ENCODE measurements around the gene MYO7B. TPM values are rescaled to one million over a fixed set of nuclear protein-coding genes. Genes with fewer than 3 reads are reported as not detected.

MYO7B gene
- total RNA-seq, 1 donor from 2014 or later = 1.7 TPM

DNA sequence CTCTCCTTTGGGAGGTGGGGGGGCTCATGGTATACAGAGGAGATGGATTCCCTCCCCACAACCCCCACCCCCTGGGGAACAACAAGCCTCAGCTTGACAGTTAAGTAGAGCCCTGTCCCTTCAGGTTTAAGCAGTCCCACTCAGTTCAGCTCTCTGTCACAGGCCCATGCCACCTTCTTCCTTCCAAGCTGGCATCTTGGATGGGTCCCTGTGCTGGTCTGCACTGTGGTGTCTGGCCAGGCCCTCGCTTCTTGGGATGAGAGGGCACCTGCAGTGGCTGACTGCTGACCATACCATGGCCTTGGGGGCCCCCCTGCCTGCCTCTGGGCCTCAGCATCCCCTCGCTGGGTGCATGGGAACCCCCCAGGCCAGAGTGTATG lies 90.1 kb downstream of the MYO7B start:
- Mint-ChIP-seq H3K36me3 (no peaks in the 10 kb centered on the region), H3K4me3 (no peak overlapping the region), H3K9me3 (no peaks in the 10 kb centered on the region), H3K27me3 (peaks cover 3% of the 10 kb centered on the region), H3K4me1 (ENCODE audit: unreplicated experiment) (no peaks in the 10 kb centered on the region), H3K27ac (no peak overlapping the region)
- TF ChIP-seq, protein P1, sequence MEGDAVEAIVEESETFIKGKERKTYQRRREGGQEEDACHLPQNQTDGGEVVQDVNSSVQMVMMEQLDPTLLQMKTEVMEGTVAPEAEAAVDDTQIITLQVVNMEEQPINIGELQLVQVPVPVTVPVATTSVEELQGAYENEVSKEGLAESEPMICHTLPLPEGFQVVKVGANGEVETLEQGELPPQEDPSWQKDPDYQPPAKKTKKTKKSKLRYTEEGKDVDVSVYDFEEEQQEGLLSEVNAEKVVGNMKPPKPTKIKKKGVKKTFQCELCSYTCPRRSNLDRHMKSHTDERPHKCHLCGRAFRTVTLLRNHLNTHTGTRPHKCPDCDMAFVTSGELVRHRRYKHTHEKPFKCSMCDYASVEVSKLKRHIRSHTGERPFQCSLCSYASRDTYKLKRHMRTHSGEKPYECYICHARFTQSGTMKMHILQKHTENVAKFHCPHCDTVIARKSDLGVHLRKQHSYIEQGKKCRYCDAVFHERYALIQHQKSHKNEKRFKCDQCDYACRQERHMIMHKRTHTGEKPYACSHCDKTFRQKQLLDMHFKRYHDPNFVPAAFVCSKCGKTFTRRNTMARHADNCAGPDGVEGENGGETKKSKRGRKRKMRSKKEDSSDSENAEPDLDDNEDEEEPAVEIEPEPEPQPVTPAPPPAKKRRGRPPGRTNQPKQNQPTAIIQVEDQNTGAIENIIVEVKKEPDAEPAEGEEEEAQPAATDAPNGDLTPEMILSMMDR (conservative IDR thresholded peaks at IDR 0.05) = no peak
- no peak for DNase-seq (ENCODE audit: extremely low spot score, unreplicated experiment)

DNA sequence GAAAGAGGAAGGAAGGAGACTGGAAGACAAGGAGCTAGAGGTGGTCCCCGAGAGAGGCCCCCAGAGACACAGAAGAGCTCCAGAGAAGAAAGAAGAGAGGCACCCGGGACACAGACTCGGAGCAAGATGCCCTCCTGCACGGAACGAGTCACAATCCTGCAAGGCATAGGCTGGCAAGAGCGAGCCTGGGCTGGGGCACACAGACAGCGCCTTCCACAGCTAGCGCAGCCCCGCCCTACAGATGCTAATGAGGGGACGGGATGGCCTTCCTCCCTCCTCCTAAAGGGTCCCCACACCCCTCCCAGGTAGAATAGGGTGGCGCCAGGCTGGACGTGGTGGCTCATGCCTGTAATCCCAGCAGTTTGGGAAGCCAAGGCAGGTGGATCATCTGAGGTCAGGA lies 90.7 kb downstream of the MYO7B start:
- H3K4me3 Mint-ChIP-seq = no peak overlapping the region
- H3K27ac Mint-ChIP-seq = no peak overlapping the region
- DNase-seq (ENCODE audit: extremely low spot score, unreplicated experiment) = no peak
- H3K36me3 Mint-ChIP-seq = no peaks in the 10 kb centered on the region
- TF ChIP-seq, protein P1 (conservative IDR thresholded peaks at IDR 0.05) = no peak
- peaks cover 3% of the 10 kb centered on the region for H3K27me3 Mint-ChIP-seq
- H3K4me1 Mint-ChIP-seq (ENCODE audit: unreplicated experiment) = no peaks in the 10 kb centered on the region
- H3K9me3 Mint-ChIP-seq = no peaks in the 10 kb centered on the region

DNA sequence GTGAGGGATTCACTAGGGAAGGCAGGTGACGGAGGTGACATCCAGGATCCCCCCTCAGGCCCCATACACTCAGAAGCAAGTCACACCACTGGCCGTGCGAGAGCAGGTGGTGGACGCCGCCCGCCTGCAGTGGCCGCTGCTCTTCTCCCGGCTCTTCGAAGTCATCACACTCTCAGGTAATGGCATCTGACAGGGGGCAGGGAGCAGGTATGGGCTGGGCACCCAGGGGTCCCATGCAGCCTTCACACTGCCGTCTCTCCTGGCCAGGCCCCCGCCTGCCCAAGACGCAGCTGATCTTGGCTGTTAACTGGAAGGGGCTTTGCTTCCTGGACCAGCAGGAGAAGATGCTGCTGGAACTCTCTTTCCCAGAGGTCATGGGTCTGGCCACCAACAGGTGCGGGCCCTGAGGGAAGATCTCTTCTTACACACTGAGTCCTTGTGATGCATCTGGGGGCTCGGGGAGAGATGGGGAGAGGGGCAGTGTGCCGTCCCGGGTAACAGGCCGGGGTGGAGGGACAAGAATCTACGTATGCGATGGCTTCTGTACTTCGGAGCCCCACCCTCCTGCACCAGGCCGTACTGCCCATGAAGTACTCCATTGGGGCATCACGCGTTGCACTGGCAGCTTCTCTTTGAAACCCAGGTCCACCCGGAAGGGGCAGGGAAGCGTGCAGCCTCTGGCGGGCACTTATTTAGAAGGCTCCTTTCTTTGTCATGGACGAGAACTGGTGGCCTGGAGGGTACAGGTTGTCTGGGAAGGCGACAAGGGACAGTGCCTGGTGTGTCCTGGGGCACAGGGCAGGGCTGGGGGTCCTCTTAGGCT lies 91.6 kb downstream of the MYO7B start:
- no peak for DNase-seq (ENCODE audit: extremely low spot score, unreplicated experiment)
- H3K27me3 Mint-ChIP-seq = peaks cover 3% of the 10 kb centered on the region
- H3K4me3 Mint-ChIP-seq = no peak overlapping the region
- H3K27ac Mint-ChIP-seq = no peak overlapping the region
- TF ChIP-seq, protein P1 (conservative IDR thresholded peaks at IDR 0.05) = no peak
- H3K4me1 Mint-ChIP-seq (ENCODE audit: unreplicated experiment) = no peaks in the 10 kb centered on the region
- H3K9me3 Mint-ChIP-seq = no peaks in the 10 kb centered on the region
- no peaks in the 10 kb centered on the region for H3K36me3 Mint-ChIP-seq

DNA sequence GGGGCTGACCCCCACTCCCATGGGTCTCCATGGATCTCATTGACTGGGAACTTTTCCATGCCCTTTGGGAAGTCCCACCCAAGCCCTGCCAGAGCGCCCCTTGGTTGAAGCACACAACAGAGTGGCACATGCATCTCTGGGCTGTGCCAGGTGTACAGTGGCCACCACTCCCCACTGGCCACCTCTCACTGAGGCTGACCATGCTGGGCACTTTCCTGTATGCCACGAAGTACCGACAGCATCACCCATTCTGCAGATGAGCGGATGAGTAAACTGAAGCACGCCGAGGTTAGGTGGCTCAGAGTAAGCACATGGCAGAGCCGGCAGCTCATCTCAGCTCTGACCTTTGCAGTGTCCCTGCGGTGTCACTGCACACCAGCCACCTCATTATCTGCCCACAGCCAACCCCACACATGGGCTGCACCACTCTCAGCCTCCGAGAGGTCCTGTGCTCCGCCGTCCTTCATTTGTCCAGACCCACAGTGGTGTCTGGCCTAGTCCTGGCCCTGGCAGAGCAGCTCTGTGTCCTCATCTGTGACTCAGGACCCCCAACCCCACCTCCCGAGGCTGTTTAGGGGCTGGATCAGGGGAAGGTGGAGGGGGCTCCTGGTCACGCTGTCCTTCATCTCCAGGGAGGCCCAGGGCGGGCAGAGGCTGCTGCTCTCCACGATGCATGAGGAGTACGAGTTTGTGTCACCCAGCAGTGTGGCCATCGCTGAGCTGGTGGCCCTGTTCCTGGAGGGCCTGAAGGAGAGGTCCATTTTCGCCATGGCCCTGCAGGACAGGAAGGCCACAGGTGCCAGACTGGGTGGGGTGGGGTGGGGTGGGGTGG lies 92.5 kb downstream of the MYO7B start:
- no peaks in the 10 kb centered on the region for H3K4me1 Mint-ChIP-seq (ENCODE audit: unreplicated experiment)
- TF ChIP-seq, protein P1 (conservative IDR thresholded peaks at IDR 0.05) = no peak
- no peaks in the 10 kb centered on the region for H3K9me3 Mint-ChIP-seq
- no peak overlapping the region for H3K27ac Mint-ChIP-seq
- H3K4me3 Mint-ChIP-seq = no peak overlapping the region
- H3K36me3 Mint-ChIP-seq = no peaks in the 10 kb centered on the region
- DNase-seq (ENCODE audit: extremely low spot score, unreplicated experiment) = no peak
- H3K27me3 Mint-ChIP-seq = peaks cover 3% of the 10 kb centered on the region

DNA sequence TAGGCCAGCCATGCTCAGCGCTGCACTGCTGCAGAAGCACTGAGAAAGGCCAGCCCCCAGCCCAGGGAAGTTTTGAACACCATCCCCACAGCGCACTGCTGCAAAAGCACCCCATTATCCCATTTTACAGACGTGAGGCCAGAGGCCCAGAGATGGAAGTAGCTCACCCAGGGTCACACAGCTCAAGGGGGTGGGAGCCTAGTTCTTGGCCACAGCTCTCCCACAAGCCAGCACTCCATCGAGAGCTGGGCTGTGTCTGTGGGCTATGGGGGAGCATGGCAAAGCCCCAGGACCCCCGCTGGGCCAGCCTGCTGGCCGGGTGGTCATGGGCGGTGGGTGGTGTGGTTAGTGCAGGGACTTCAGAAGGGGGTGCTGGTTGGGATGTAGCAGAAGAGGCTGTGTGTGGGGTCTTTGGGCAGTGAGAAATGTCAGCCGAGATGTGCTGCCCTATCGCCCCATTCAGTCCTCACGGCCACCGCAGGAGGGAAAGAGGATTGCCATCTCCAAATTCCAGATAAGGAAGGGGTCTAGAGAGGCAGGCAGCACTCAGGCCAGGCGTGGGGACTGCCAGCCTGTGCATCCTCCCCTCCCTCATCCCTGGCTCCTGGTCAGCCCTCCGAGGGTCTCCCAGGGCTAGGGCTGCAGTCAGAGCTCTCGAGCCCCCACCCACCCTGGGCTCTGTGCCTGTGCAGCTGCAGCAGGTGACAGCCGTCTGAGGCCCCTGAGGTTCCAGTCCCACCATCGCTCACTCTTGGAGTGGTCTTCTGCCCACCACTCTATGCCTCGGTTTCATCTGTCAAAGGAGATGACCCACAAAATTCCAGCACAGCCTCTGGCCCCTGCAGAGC lies 93.5 kb downstream of the MYO7B start:
- H3K27ac Mint-ChIP-seq = no peak overlapping the region
- H3K4me3 Mint-ChIP-seq = no peak overlapping the region
- H3K36me3 Mint-ChIP-seq = no peaks in the 10 kb centered on the region
- H3K4me1 Mint-ChIP-seq (ENCODE audit: unreplicated experiment) = no peaks in the 10 kb centered on the region
- TF ChIP-seq, protein P1 (conservative IDR thresholded peaks at IDR 0.05) = no peak
- H3K27me3 Mint-ChIP-seq = peaks cover 3% of the 10 kb centered on the region
- no peaks in the 10 kb centered on the region for H3K9me3 Mint-ChIP-seq
- DNase-seq (ENCODE audit: extremely low spot score, unreplicated experiment) = no peak
